HG03139 (cell line): ENCODE measurements around the gene RHOBTB3.
"Not testable (repeated sequence)": the region's sequence is repeated elsewhere in the genome, so short reads cannot be mapped to it uniquely, and the experiment has no call there.

Experiments used
- ATAC-seq: cut with Tn5 transposase; IDR thresholded peaks from one replicate; pipeline ENCODE4 v1.9.1; 2021; ENCODE audit not compliant: unreplicated experiment

RHOBTB3 gene

GRCh38 chr5:95712347-95712958 is 18.7 kb upstream of the RHOBTB3 start:
- no peak for ATAC-seq

DNA sequence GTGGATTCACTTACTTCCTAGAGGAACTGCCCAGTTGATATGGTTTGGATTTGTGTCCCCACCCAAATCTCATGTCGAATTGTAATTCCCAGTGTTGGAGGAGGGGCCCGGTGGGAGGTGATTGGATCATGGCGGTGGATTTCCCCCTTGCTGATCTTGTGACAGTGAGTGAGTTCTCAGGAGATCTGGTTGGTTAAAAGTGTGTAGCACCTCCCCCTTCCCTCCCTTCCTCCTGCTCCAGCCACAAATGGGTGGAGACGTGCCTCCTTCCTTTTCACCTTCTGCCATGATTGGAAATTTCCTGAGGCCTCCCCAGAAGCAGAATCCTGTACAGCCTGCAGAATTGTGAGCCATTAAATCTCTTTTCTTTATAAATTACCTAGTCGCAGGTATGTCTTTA is 17.9 kb upstream of the RHOBTB3 start:
- not testable (repeated sequence) for ATAC-seq

DNA sequence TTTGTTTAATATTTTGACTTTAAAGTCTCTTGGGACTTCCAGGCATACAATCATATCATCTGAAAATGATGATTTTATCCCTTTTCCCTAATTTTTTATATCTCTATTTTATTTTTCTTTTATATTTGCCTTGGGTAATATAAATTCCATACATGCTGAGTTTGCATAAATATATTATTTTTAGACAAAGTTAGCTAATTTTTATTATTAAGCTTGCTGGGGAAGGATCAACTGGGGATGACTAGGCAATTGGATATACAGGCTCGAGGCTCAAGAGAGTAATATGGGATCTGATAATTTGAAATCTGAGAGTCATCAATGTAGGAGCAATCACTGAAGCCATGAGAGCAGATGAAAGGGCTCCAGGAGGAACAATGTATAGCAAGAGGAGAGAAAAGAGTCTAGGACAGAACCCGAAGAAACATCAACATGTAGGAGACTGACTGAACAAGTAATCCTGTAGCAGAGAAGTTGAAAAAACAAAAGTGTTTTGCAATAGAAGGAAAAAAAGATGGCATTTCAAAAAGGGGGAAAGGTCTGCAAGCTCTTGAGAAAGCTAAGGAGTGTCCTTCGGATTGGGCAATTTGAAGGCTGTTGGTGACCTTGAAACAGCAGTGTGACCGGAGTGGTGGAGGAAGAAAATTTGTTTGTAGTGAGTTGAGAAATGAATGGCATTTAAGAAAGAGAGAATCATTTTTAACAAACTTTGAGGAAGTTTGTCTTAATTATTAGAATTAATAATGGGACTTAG is 17.0 kb upstream of the RHOBTB3 start:
- ATAC-seq, result no peak

GRCh38 chr5:95715799-95716461 is 15.2 kb upstream of the RHOBTB3 start:
- no peak for ATAC-seq

DNA sequence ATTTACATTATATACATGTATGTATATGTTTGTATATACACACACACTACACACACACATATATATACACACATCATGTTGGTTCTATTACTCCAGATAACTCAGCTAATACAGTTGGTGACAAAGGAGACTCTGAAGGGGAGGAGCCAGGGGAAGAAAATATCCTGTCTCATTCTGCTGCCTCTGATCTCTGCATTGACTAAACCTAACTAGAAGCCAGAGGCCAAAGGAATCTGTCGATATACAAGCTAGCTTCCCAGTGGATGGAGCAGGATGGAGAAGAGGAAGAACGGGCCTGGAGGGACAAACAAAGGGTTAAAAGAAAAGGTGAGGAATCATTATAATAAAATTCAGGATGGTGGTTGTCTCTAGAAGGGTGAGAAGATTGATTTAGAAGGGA is 13.7 kb upstream of the RHOBTB3 start:
- no peak for ATAC-seq

GRCh38 chr5:95718203-95718602 is 12.9 kb upstream of the RHOBTB3 start:
- peak; percentile 88 for ATAC-seq

DNA sequence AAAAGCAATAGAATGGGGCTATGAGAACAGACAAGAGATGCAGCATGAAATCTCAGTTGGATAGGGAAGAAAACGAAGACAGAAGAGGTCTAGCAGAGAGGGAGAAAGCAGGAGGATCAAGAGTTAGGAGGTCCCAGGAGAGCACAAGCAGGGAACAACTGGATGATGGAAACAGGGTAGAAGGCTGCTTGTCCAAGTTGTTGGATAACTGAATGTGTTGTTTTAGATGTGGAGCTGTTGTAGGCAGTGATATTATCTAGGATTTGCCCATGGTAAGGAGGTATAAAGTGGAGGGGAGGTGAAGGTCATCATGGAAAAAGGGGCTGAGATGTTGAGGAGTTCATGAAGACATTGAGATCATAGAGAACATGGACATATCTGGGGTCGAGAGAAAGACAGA is 12.4 kb upstream of the RHOBTB3 start:
- ATAC-seq, result no peak

DNA sequence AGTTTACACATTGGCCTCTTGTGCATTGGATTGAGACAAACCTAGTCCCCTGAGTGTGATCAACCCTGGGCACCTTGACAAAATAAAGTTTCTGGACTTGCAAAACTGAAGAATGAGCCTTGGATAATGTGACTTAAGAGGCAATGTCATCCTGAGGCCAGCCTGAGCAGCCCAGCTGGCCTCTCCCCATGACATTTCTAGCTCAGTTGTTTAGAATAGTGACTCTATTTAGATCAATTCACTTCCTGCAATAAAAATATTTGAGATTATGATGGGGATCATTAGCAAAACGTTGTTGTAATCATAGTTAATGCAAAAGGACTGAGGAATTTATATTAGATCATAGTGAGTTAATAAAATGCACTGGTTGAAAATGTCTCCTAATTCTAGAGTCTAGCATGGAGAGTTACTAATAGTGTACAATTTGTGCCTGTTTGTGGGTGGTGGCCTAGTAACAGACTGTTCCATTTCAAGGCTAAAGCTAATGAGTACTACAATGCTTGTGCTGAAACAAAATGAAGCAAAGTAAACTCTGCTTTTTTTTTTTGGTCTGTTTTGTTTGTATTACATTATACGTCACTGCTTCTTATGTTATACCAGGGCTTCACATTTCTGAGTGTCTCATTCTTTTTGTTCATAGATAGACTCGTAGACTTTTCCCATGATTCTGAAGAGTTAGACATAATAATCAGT is 10.9 kb upstream of the RHOBTB3 start:
- no peak for ATAC-seq

GRCh38 chr5:95721582-95722295 is 9.4 kb upstream of the RHOBTB3 start:
- no peak for ATAC-seq

- ATAC-seq, result no peak
Measured at GRCh38 chr5:95723632-95724369, 7.3 kb upstream of the RHOBTB3 start.

- ATAC-seq, result no peak
Measured at GRCh38 chr5:95725071-95725820, 5.9 kb upstream of the RHOBTB3 start.

GRCh38 chr5:95725937-95726810 is 5.0 kb upstream of the RHOBTB3 start:
- ATAC-seq, result no peak

DNA sequence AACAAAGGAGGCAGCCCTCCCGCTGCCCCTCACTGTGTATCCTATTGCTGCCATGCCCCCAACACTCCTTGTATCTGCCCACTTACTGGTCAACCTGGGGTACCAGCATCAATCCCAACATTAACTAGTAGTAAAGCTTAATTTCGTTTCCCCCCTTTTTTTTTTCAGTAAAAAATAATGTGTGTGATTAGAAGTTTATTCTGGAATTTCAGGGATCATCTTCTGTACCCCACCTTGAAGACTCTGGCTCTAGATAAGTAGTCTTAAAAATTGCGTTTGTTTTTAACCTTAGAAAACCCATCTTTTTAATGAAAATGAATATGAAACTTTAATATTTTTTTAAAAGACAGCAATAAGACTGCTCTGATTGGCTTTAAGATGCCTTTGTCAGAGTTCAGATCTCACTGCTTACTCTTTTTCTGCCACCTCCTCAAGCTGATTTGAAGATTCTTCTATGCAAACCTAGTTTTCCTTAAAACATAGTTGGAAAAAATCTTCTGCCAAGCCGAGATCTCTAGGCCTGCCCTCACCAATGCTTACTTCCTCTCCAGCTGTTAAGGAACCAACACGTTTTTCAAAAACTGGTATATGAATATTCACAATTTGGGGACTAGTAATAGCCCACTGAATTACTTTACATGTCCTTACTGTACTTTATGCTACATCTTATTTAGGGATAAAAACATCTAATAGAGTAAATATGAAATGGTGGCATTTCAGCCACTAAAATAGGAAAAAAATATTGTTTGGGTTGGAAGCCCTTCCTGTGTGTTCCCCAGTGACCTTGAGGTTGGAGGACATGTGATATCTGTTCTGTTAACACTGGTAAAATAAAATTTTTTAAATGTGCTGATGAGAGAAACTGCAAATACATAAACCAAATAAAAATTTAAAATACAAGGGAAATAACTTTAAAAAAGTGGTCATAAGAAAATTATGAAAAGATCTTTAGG is 4.0 kb upstream of the RHOBTB3 start:
- no peak for ATAC-seq

GRCh38 chr5:95727764-95728191 is 3.4 kb upstream of the RHOBTB3 start:
- ATAC-seq, result no peak

DNA sequence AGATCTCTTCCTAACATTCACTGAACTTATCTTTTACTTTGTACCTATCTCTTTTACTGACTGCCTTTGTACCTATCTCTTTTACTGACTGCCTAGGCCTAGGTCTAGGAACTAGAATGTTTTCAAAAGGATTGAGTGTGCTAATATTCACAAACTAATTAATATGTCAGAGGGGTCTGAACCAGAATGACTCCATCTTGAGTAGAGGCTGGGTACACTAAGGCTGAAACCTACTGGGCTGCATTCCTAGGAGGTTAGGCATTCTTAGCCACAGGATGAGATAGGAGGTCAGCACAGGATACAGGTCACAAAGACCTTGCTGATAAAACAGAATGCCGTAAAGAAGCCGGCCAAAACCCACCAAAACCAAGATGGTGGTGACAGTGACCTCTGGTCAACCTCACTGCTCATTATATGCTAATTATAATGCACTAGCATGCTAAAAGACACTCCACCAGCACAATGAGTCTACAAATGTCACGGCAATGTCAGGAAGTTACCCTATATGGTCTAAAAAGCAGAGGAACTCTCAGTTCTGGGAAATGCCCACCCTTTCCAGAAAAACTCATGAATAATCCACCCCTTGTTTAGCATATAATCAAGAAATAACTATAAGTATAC is 2.5 kb upstream of the RHOBTB3 start:
- ATAC-seq, result no peak

- no peak for ATAC-seq
Measured at GRCh38 chr5:95729115-95730010, 1.8 kb upstream of the RHOBTB3 start.
